GM12801 (cell line): ENCODE data around the gene GPR18.

ENCODE experiments used
- CTCF ChIP-seq: IDR thresholded peaks from one replicate; pipeline ENCODE4 v1.5.1; 2011; ENCODE audit warnings: control low read depth; ENCODE audit not compliant: insufficient read length; ENCODE audit errors: extremely low read depth

The GPR18 gene

GRCh38 chr13:99272481-99272880 is 14.3 kb upstream of the GPR18 start:
- TF ChIP-seq CTCF = no peak

- TF ChIP-seq CTCF = no peak
Measured at GRCh38 chr13:99271249-99271648, 13.1 kb upstream of the GPR18 start.

- TF ChIP-seq CTCF = no peak
Measured at GRCh38 chr13:99270518-99270917, 12.3 kb upstream of the GPR18 start.

- no peak for TF ChIP-seq CTCF
Measured at GRCh38 chr13:99269627-99270241, 11.6 kb upstream of the GPR18 start.

GRCh38 chr13:99268822-99269221 is 10.6 kb upstream of the GPR18 start:
- TF ChIP-seq CTCF = no peak

- no peak for TF ChIP-seq CTCF
Measured at GRCh38 chr13:99267927-99268326, 9.7 kb upstream of the GPR18 start.

- TF ChIP-seq CTCF = no peak
Measured at GRCh38 chr13:99266827-99267226, 8.6 kb upstream of the GPR18 start.

GRCh38 chr13:99265821-99266426 is 7.7 kb upstream of the GPR18 start:
- TF ChIP-seq CTCF = no peak
